ENCODE measurements around the gene APOLD1.
"Not testable (repeated sequence)": the region's sequence is repeated elsewhere in the genome, so short reads cannot be mapped to it uniquely, and the experiment has no call there.

Gene APOLD1

GRCh38 chr12:12786706-12787601 lies 1.5 kb downstream of the APOLD1 start:
- DNase-seq, result peak; percentile 33 to 79

GRCh38 chr12:12788131-12788530 lies 2.7 kb downstream of the APOLD1 start:
- DNase-seq, result no peak

- peak; percentile 74 to 88 for DNase-seq
Observed at GRCh38 chr12:12788675-12789368, 3.4 kb downstream of the APOLD1 start.

DNA sequence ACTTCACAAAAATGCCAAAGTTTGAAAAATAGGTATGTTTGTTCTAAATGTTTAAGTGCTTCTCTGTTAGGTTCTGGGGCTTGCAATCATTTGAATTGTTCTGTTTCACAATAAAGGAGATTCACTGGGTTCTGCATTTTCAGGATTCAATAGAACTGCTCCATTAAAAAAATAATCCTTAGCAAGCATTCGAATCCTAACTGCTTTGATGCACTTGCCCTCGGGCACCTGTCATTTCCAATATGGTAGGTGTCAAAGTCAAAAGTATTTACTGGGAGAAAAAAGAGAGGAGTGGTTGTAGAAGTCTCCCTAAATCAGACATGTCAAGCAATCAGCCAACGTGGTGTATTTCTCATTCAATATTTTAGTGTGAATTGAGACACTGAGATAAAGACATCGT lies 5.5 kb downstream of the APOLD1 start:
- DNase-seq, result no peak

GRCh38 chr12:12791756-12792369 lies 6.4 kb downstream of the APOLD1 start:
- DNase-seq, result no peak

GRCh38 chr12:12792421-12792820 lies 7.0 kb downstream of the APOLD1 start:
- DNase-seq, result no peak

- DNase-seq, result no peak
Observed at GRCh38 chr12:12794686-12795085, 9.2 kb downstream of the APOLD1 start.

DNA sequence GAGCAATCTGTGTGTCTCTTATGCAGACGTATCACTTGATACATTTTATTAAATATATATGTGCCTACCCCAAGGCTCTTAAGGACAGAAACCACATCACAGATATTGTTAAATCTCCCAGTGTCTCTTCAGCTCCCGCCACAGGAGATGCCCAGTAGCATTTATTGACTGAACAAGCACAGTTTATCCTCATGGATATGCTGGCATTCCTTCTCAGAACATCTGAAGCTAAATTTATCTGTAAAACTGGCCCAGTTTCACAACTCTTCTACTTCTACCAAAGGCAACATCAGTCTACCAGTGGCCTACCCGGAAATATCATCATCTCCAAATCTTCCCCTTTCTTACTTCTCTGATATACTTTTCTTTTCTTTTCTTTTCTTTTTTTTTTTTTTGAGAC lies 10.7 kb downstream of the APOLD1 start:
- DNase-seq, result no peak

- DNase-seq, result no peak
Observed at GRCh38 chr12:12796928-12797793, 11.7 kb downstream of the APOLD1 start.

- DNase-seq, result no peak
Observed at GRCh38 chr12:12797794-12798152, 12.3 kb downstream of the APOLD1 start.

GRCh38 chr12:12798480-12798879 lies 13.0 kb downstream of the APOLD1 start:
- no peak for DNase-seq

- no peak for DNase-seq
Observed at GRCh38 chr12:12799163-12799920, 13.9 kb downstream of the APOLD1 start.

- DNase-seq, result no peak
Observed at GRCh38 chr12:12800406-12801180, 15.1 kb downstream of the APOLD1 start.

DNA sequence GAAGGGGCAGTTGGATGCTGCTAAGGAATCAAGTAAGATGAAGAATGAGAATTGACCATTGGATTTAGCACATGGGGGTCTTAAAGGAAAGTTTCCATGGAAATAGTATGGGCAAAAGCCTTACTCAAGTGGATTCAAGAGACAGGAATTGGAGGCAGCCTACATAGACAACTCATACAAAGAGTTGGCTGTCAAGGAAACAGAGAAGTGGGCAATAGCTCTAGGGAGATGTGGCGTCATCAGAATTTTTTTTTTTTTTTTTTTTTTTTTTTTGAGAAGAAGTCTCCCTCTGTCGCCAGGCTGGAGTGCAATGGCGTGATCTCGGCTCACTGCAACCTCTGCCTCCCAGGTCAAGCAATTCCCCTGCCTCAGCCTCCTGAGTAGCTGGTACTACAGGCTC lies 16.2 kb downstream of the APOLD1 start:
- DNase-seq, result not testable (repeated sequence)

DNA sequence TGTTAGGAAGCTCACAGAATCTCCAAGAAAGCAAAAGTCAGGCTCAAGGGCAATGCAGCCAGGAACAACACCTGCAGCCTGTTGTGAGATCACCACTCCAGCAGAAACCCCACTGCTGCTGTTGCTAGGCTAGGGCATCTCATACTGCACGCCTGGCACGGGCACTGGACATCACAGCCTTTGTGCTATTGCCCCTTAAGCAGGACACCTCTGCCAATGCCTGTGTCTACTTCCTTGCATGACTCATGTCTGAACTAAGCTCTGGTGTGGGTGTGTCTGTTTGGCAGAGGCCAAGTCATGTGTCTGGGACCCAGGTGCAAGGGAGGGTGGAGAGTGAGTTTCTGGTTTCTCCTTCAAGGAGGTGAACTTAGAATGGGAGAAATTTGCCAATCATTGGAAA lies 17.7 kb downstream of the APOLD1 start:
- DNase-seq, result peak; percentile 92 to 98

DNA sequence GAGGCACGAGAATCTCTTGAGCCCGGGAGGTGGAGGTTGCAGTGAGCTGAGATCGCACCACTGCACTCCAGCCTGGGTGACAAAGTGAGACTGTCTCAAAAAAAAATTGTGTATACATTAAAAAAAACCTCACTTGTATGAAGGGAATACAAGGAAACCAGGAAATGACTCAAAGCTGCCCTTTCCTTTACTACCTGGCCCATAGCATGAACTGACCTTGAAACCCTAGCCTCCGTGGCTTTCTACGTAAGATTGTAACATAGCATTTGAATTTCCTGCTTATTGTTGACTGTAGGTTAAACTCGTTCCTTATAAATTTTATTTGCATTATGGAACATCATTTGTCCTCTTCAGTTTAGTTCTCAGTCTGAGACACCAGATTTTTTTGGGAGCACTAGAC lies 18.6 kb downstream of the APOLD1 start:
- DNase-seq, result peak in 1 of 2 experiments; percentile 68

- peak; percentile 59 to 75 for DNase-seq
Observed at GRCh38 chr12:12804432-12804886, 19.0 kb downstream of the APOLD1 start.

- no peak for DNase-seq
Observed at GRCh38 chr12:12806784-12807516, 21.5 kb downstream of the APOLD1 start.

GRCh38 chr12:12807517-12807903 lies 22.1 kb downstream of the APOLD1 start:
- not testable (repeated sequence) for DNase-seq

GRCh38 chr12:12807970-12808702 lies 22.7 kb downstream of the APOLD1 start:
- no peak for DNase-seq
